Prostate gland (tissue), 2 donors: Measurements from ENCODE around the gene CD276.

ENCODE experiments used
- POLR2A ChIP-seq: fragments of 450-650 bp; IDR thresholded peaks from one replicate; pipeline ENCODE4 v1.6.1; 2016; ENCODE audit warnings: antibody characterized with exemption, mild to moderate bottlenecking
- POLR2AphosphoS5 ChIP-seq: sonication (generic); formaldehyde crosslinking; IDR thresholded peaks from one replicate; pipeline ENCODE4 v1.6.1; 2017; ENCODE audit warnings: antibody characterized with exemption
- TF ChIP-seq, protein P1 (sequence below), 4 experiments: fragments of 200-600 bp in 2 of 4; fragments of 450-650 bp in 2 of 4; sonication (generic) in 2 of 4; IDR thresholded peaks; 1 replicate in 3 of 4; 2 replicates in 1 of 4; pipeline ENCODE4 v1.5.1; 2016 to 2019; ENCODE audit warnings: antibody characterized with exemption in 4 of 4, mild to moderate bottlenecking in 2 of 4, moderate library complexity in 2 of 4

DNA sequence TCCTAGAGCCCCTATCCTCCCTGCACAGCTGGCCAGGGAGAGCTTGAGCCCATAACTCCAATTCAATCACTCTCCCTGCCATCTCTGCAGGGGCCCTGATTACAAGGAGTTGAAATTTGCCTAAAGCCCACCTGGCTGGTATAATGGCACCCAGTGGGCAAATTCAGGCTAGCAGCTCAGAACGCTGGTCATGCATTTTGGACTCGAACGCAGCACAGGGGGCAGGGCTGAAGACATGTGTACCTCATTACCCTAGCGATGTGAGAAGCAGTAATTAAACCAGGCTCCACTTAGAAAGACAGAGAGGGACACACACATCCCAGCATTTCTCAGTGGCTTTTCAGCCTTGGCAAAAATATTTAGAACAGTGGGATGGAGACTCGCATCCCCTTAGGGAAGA, 65.8 kb downstream of the CD276 start:
- TF ChIP-seq, protein P1, sequence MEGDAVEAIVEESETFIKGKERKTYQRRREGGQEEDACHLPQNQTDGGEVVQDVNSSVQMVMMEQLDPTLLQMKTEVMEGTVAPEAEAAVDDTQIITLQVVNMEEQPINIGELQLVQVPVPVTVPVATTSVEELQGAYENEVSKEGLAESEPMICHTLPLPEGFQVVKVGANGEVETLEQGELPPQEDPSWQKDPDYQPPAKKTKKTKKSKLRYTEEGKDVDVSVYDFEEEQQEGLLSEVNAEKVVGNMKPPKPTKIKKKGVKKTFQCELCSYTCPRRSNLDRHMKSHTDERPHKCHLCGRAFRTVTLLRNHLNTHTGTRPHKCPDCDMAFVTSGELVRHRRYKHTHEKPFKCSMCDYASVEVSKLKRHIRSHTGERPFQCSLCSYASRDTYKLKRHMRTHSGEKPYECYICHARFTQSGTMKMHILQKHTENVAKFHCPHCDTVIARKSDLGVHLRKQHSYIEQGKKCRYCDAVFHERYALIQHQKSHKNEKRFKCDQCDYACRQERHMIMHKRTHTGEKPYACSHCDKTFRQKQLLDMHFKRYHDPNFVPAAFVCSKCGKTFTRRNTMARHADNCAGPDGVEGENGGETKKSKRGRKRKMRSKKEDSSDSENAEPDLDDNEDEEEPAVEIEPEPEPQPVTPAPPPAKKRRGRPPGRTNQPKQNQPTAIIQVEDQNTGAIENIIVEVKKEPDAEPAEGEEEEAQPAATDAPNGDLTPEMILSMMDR (IDR thresholded peaks at IDR 0.05): no peak
- TF ChIP-seq POLR2A: no peak
- no peak for TF ChIP-seq POLR2AphosphoS5
